ENCODE measurements around the gene PGLYRP4. TPM values are rescaled to one million over a fixed set of nuclear protein-coding genes. Genes with fewer than 3 reads are reported as not detected.
"Not testable (repeated sequence)": the region's sequence is repeated elsewhere in the genome, so short reads cannot be mapped to it uniquely, and the experiment has no call there.

PGLYRP4 gene
- total RNA-seq, 1 donor from 2014 or later: 0.31 TPM

- DNase-seq: no peak
Measured at GRCh38 chr1:153356392-153357075, 7.9 kb upstream of the PGLYRP4 start.

GRCh38 chr1:153355445-153356071 lies 6.9 kb upstream of the PGLYRP4 start:
- peak; percentile 28 for DNase-seq

GRCh38 chr1:153354515-153355193 lies 6.0 kb upstream of the PGLYRP4 start:
- no peak for DNase-seq

DNA sequence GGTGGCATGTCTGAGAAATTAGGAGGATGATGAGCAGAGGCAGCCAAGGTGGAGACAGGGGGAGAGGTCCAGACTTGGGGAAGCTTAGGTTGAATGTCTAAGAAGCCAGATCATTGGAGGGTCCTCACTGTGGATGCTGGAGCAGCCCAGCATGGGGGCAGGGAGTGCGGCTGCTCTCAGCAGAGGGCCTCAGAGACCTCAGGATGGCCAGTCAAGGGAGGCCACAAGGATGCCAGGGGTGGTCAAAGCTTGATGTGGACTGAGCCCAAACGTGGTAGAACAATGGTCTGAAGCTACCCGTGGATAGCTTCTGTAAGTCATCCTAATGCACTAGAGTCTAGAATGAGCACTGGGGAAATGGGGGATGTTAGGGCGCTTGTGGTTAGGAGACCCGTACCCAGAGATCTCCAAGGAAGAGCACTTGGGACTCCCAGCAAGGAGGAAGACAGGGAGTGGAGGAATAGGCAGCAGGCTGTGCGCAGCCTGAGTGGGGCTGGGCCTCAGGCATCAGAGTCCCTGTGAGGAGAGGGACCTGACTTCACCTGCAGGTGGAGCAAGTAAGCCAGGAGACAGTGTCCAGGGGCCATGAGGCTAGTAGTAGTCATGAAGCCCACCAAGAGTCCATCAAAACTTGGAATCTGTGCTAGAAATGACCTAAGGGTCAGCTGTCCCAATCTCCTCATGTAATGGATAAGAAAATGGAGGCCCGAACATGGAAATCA lies 4.7 kb upstream of the PGLYRP4 start:
- no peak for DNase-seq

DNA sequence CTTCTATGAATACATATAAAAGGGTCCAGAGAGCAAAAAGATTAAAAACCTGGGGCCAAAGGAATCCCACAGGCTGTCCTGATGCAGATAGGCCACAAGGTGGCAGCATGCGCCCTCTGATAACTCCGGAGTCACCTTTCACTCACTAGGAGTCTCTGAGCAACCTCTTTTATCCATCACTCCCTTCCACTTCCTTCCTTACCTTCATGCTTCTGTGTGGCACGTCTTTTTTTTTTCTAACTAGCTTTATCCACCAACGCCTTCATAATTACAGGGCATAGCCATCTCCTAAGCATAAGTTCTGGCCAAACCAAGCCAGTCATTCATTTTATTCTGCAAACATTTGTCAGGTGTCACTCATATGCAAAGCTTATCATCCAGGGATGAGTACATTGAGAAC lies 3.9 kb upstream of the PGLYRP4 start:
- peak; percentile 80 for DNase-seq

DNA sequence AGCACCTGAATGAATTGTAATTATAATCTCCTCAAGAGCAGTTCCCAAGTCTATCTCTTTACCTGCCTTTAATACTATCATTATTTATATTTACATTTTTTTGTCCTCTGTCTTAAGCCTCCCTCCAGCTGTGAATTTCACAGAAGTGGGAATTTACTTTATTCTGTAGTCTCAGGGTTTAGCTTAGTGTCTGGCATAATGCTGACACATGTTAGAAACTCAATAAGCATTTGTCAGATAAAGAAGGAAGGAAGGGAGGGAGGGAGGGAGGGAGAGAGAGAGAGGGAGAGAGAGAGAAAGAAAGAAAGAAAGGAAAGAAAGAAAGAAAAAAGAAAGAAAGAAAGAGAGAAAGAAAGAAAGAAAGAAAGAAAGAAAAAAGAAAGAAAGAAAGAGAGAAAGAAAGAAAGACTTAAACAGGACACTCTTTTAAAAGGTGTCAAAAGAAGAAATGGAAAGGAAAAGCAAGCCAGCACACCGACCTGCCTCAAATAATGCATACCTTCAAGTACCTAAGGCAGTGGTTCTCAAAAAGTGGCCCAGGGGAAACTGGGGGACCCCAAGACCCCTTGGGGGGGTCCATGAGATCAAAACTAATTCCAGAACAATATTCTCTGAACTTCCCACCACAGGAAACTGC lies 1.8 kb upstream of the PGLYRP4 start:
- no peak for DNase-seq

GRCh38 chr1:153349363-153350320 lies 1.0 kb upstream of the PGLYRP4 start:
- DNase-seq: no peak

DNA sequence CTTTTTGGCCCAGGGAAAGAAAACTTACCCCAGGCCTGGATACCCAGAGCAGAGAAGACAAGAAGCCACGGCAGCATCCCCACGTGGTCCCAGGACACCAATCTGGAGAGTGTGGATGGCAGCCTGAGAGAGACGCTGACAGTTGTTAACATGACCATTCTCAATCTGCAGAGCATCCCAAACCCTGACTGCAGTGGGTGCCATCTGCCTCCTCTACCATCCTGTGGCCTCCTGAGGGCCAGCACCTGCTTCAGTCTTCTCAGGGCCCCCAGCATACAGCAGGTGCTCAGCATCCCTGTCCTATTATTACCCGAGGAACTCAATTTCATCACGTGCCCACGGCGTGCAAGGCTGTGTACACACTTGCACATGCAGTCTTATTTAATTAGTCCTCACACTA lies 785 bp downstream of the PGLYRP4 start:
- DNase-seq: no peak

DNA sequence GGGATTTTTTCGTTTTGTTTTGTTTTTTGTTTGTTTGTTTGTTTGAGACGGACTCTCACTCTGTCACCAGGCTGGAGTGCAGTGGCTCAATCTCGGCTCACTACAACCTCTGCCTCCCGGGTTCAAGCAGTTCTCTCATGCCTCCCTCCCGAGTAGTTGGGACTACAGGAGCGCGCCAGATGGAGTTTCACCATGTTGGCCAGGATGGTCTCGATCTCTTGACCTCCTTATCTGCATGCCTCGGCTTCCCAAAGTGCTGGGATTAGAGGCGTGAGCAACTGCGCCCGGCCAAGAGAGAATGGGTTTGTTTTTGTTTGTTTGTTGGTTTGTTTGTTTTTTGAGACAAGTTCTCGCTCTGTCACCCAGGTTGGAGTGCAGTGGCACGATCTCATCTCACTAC lies 1.6 kb downstream of the PGLYRP4 start:
- not testable (repeated sequence) for DNase-seq

DNA sequence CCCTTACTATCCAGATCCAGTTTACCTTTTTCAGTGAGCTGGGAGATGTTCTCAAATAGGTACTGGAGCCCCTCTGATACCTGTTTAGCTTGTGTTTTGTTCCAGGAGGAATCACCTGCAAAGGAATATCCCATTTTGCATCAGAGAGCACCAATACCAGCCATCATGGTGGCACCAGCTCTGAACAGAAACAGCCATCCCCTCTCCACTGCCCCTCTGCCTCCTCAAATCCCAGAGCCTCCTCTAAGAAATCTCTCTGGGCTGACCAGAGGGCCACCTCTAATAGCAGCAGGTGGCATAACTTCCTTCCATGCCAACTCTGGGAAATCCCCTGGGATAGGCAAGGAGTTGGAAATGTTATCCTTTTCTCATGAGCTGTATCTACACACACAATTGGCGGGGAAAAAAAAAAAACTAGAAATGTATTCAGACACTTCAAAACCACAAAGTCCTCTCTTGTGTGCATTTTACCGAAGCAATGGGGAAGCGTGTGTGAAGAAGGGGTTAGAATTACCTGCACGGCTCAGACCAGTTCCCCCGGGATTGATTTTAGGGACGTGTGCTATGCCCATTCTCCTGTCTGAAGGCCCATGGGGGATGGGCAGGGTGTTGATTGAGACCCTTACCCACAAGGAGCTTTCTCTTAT lies 2.4 kb downstream of the PGLYRP4 start:
- DNase-seq: no peak

- DNase-seq: no peak
Measured at GRCh38 chr1:153345187-153346076, 3.2 kb downstream of the PGLYRP4 start.

GRCh38 chr1:153344718-153345025 lies 4.0 kb downstream of the PGLYRP4 start:
- no peak for DNase-seq

DNA sequence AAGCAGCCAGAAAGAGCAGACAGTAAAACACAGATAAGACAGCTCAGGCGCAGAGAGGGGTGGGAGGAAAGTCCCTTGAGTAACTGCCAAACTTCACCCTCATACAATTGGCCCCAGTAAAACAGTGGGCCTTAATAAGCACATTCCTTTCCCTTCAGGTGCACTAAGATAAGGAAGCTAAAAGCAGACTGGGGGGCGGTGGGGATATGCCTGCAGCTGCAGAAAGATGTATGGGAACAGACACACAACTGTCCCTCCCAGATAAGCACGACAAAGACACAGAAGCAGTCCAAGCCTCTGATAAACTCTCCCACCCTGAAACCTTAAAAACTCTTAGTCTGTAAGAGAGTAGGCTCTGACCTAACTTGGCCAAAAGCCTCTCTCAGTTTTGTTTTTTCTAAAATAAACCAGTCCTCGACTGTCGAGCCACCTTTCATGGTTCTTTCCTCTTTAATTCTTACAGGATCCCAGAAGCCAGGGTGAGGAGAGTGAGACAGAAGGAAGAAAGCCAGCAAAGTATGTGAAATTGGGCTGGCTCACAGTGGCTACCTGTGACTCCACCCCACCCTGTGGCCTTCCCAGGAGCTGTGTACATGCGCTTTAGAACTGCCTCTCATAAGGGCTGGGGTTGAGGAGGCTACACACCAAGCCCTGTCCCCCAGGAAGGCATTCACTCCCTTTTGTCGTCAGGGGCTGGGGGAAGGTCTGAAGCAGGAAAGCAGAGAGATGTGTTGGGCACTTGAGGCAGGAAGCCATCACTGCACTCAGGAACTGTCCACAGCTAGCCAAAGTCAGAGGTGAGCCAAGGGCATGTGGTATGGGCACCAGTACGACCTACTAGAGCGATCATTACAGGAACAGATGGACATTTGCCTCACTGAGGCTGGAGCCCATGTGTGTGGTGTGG lies 4.6 kb downstream of the PGLYRP4 start:
- no peak for DNase-seq

GRCh38 chr1:153343040-153343681 lies 5.5 kb downstream of the PGLYRP4 start:
- DNase-seq: no peak

- DNase-seq: no peak
Measured at GRCh38 chr1:153342178-153342577, 6.5 kb downstream of the PGLYRP4 start.

DNA sequence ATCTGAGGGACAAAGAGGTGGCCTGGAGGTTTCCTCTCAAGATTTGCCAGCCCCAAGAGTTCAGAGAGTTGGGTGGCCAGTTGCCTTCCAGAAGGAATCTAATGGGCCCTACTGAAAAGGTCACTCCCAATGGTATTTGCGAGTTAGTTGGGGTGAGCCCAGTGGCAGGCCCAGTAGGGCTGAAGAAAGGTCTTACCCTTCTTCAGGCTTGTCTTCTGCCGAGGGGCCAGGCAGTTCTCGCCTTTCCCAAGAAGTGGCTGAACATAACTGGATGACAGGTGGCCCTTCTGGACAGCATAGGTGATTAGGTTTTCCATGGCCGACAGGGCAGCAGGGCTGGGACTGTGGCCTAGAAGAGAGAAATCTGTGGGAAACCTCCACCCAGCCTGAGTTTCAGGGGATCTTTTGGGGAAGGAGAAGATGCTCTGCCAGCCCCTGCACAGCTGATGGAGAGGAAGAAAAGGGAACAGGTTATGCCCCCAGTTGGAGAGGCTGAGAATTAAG lies 7.2 kb downstream of the PGLYRP4 start:
- no peak for DNase-seq

GRCh38 chr1:153340356-153340755 lies 8.3 kb downstream of the PGLYRP4 start:
- DNase-seq: no peak

- no peak for DNase-seq
Measured at GRCh38 chr1:153339802-153340201, 8.8 kb downstream of the PGLYRP4 start.

Data from tongue (tissue), 2 donors.